Neuronal stem cell (in vitro differentiated cells): Measurements from ENCODE around the gene NEXN.

Experiments used
- DNase-seq: peaks from one replicate; pipeline ENCODE4 v3.0.0-alpha.2; 2013; ENCODE audit warnings: low spot score
- H2AFZ ChIP-seq: one replicate; pipeline ENCODE4 v1.6.1; 2013; ENCODE audit warnings: mild to moderate bottlenecking, low read length, inconsistent platforms
- H2AK5ac ChIP-seq: 2 replicates; pipeline ENCODE4 v1.6.1; 2013; ENCODE audit warnings: low read depth, mild to moderate bottlenecking, inconsistent platforms, low read length, moderate library complexity, mixed read lengths
- H2BK120ac ChIP-seq: 2 replicates; pipeline ENCODE4 v1.6.1; 2013; ENCODE audit warnings: low read depth, mild to moderate bottlenecking, inconsistent platforms, low read length, moderate library complexity, mixed read lengths
- H2BK12ac ChIP-seq: one replicate; pipeline ENCODE4 v1.6.1; 2013; ENCODE audit warnings: low read length, inconsistent platforms
- H2BK15ac ChIP-seq: 2 replicates; pipeline ENCODE4 v1.6.1; 2013; ENCODE audit warnings: mild to moderate bottlenecking, low read length, inconsistent platforms, mixed read lengths
- H2BK5ac ChIP-seq: one replicate; pipeline ENCODE4 v1.6.1; 2013; ENCODE audit warnings: inconsistent platforms, mild to moderate bottlenecking, low read length, moderate library complexity
- H3K14ac ChIP-seq: one replicate; pipeline ENCODE4 v1.6.1; 2013; ENCODE audit warnings: low read length, inconsistent platforms
- H3K18ac ChIP-seq: 2 replicates; pipeline ENCODE4 v1.6.1; 2013; ENCODE audit warnings: low read length, inconsistent platforms
- H3K23ac ChIP-seq: 2 replicates; pipeline ENCODE4 v1.6.1; 2013; ENCODE audit warnings: low read depth, mild to moderate bottlenecking, mixed read lengths, low read length, inconsistent platforms; ENCODE audit not compliant: poor library complexity
- H3K27ac ChIP-seq: replicated peaks from 3 replicates; pipeline ENCODE4 v1.5.1; 2013; ENCODE audit warnings: low read length, inconsistent platforms
- H3K27me3 ChIP-seq, 3 experiments: 2 replicates each; pipeline ENCODE4 v1.6.1; 2013; ENCODE audit warnings: low read length in 3 of 3, mild to moderate bottlenecking in 2 of 3, inconsistent platforms in 1 of 3, low read depth in 1 of 3, mixed read lengths in 1 of 3, moderate library complexity in 1 of 3; ENCODE audit not compliant: control insufficient read depth in 3 of 3, insufficient read depth in 3 of 3
- H3K36me3 ChIP-seq, 2 donors: replicated peaks in 1 of 2; 2 replicates each; pipeline ENCODE4 v1.6.1; 2013; ENCODE audit warnings: low read length in 2 of 2; ENCODE audit not compliant: control insufficient read depth in 2 of 2, insufficient read depth in 2 of 2
- H3K4ac ChIP-seq: 2 replicates; pipeline ENCODE4 v1.6.1; 2013; ENCODE audit warnings: inconsistent platforms, mild to moderate bottlenecking, low read length, moderate library complexity
- H3K4me1 ChIP-seq, 2 donors: 1 replicate in 1 of 2; 2 replicates in 1 of 2; pipeline ENCODE4 v1.6.1; 2013; ENCODE audit warnings: low read length in 2 of 2, low read depth in 1 of 2; ENCODE audit not compliant: control insufficient read depth in 2 of 2, insufficient read depth in 1 of 2
- H3K4me2 ChIP-seq: one replicate; pipeline ENCODE4 v1.6.1; 2013; ENCODE audit warnings: mild to moderate bottlenecking, low read length, inconsistent platforms; ENCODE audit not compliant: insufficient read depth, poor library complexity, severe bottlenecking
- H3K4me3 ChIP-seq, 2 donors: 2 replicates each; pipeline ENCODE4 v1.5.1; 2013; ENCODE audit warnings: low read length in 2 of 2, mild to moderate bottlenecking in 2 of 2, inconsistent platforms in 1 of 2, moderate library complexity in 1 of 2
- H3K79me1 ChIP-seq: one replicate; pipeline ENCODE4 v1.6.1; 2013; ENCODE audit warnings: low read depth, mild to moderate bottlenecking, inconsistent platforms, low read length, moderate library complexity
- H3K9ac ChIP-seq: one replicate; pipeline ENCODE4 v1.6.1; 2013; ENCODE audit warnings: mild to moderate bottlenecking, low read depth, low read length, inconsistent platforms; ENCODE audit not compliant: poor library complexity
- H3K9me3 ChIP-seq, 2 donors: replicated peaks in 1 of 2; 2 replicates each; pipeline versions ENCODE3 to v1.6.1; 2013; ENCODE audit warnings: low read length in 2 of 2, mild to moderate bottlenecking in 2 of 2, inconsistent platforms in 1 of 2, low read depth in 1 of 2, mixed read lengths in 1 of 2, moderate library complexity in 1 of 2; ENCODE audit not compliant: control insufficient read depth in 2 of 2, insufficient read depth in 1 of 2
- H4K8ac ChIP-seq: one replicate; pipeline ENCODE4 v1.6.1; 2013; ENCODE audit warnings: low read depth, mild to moderate bottlenecking, inconsistent platforms, low read length, moderate library complexity
- H4K91ac ChIP-seq: one replicate; pipeline ENCODE4 v1.6.1; 2013; ENCODE audit warnings: low read length, low read depth, mild to moderate bottlenecking, inconsistent platforms; ENCODE audit not compliant: poor library complexity
- WGBS, 2 donors: extraction: QIAGEN DNeasy Blood & Tissue Kit; methylation state at CpG; one replicate each; pipeline ENCODE4 v1.1.7; 2013; ENCODE audit warnings: missing lambda C conversion rate in 2 of 2, mixed read lengths in 1 of 2; ENCODE audit not compliant: insufficient read length in 2 of 2, insufficient replicate concordance in 1 of 2; ENCODE audit errors: extremely low coverage in 2 of 2; 5-methylcytosine and 5-hydroxymethylcytosine counted together

Gene NEXN

DNA sequence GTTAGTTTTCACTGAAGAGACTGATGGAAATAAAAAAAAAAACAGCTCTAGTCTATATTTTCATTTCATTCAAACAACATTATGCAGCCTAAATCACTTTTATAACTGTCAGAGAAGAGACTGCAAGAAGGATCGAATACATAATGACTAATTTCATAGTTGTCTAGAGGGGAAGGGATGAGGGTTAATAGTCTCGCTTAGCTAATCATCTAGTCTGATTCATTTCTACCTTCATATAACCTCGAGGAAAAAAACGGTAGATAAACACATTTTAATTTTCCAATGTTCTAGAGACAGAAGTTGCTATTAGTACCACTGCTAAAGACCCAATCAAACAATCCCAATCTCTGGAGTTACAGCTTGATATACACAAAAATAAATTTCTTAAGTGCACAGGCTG, 87.0 kb downstream of the NEXN start:
- Histone ChIP-seq H2BK15ac (no peak overlapping the region), H4K8ac (no peak overlapping the region), H4K91ac (no peak overlapping the region), H3K36me3 (peaks cover 0 to 74% of the 10 kb centered on the region in 2 donors), H3K14ac (no peak overlapping the region), H3K23ac (no peak overlapping the region), H2AFZ (no peak overlapping the region), H3K27ac (no peak overlapping the region), H3K9me3 (peaks cover 0 to 43% of the 10 kb centered on the region in 2 donors), H2BK12ac (no peak overlapping the region), H2AK5ac (no peak overlapping the region), H3K4ac (no peak overlapping the region), H3K9ac (no peak overlapping the region), H3K4me1 (peaks cover 0 to 3% of the 10 kb centered on the region in 2 donors), H3K18ac (no peak overlapping the region), H2BK120ac (no peak overlapping the region), H3K4me2 (no peak overlapping the region), H3K79me1 (no peaks in the 10 kb centered on the region), H2BK5ac (no peak overlapping the region), H3K27me3 (no peaks in the 10 kb centered on the region), H3K4me3 (no peak overlapping the region)
- DNase-seq, result no peak
- WGBS, 2 donors, result no CpG with 5 or more reads among the region's 4 CpGs

DNA sequence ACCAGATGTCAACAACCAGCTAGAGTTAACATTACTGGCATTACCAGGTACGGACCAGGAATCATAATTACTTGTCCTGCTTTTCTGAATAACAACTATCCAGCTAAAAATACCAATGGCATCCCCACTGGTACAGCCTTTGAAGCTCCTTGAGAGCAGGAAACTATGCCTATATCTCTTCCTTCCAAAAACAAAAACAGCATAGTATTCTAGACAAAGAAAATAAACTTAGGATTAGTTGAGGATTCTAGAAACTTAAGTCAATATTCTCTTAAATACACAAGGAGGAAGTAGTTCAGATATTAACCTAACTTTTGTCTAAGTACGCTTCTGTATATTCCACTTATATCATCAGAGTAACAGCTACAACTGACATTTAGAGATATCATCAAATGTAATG, 87.5 kb downstream of the NEXN start:
- H4K91ac ChIP-seq, result no peak overlapping the region
- no peak overlapping the region for H2BK120ac ChIP-seq
- H3K4me1 ChIP-seq, result peaks cover 0 to 3% of the 10 kb centered on the region in 2 donors
- no peak overlapping the region for H3K9ac ChIP-seq
- no peak overlapping the region for H2BK5ac ChIP-seq
- H4K8ac ChIP-seq, result no peak overlapping the region
- H3K18ac ChIP-seq, result no peak overlapping the region
- H3K4ac ChIP-seq, result no peak overlapping the region
- H2AK5ac ChIP-seq, result no peak overlapping the region
- peaks cover 0 to 42% of the 10 kb centered on the region in 2 donors for H3K9me3 ChIP-seq
- H3K36me3 ChIP-seq, result peaks cover 0 to 72% of the 10 kb centered on the region in 2 donors
- H3K79me1 ChIP-seq, result no peaks in the 10 kb centered on the region
- H2BK12ac ChIP-seq, result no peak overlapping the region
- H3K23ac ChIP-seq, result no peak overlapping the region
- H3K4me3 ChIP-seq, result peak overlapping the region in 1 of 2 donors; percentile 5
- H3K4me2 ChIP-seq, result no peak overlapping the region
- H2AFZ ChIP-seq, result no peak overlapping the region
- no peak for DNase-seq
- H3K27me3 ChIP-seq, result no peaks in the 10 kb centered on the region
- H3K27ac ChIP-seq, result no peak overlapping the region
- H2BK15ac ChIP-seq, result no peak overlapping the region
- no peak overlapping the region for H3K14ac ChIP-seq
- no CpG with 5 or more reads among the region's 2 CpGs for WGBS, 2 donors

DNA sequence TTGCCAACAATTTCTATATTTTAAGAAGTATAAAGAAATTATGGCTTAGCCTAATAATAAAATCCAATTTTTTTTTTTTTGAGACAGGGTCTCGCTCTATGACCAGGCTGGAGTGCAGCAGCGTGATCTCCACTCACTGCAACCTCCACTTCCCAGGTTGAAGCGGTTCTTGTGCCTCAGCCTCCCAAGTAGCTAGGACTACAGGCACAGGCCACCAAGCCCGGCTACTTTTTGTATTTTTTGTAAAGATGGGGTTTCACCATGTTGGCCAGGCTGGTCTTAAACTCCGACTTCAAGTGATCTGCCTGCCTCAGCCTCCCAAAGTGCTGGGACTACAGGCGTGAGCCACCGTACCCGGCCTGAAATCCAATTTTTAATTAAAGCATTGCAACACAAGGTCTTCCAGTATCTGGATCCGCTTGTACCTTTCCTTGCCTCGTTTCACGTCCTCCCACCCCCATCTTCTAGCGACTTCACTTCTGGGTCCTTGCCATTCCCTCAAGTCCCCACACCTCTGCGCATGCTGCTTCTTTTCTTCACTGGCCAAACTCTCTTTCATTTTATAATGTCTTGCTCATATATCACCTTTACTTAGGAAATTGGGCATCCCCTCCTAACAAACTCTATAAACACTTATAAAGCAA, 88.1 kb downstream of the NEXN start:
- no peak overlapping the region for H3K27ac ChIP-seq

DNA sequence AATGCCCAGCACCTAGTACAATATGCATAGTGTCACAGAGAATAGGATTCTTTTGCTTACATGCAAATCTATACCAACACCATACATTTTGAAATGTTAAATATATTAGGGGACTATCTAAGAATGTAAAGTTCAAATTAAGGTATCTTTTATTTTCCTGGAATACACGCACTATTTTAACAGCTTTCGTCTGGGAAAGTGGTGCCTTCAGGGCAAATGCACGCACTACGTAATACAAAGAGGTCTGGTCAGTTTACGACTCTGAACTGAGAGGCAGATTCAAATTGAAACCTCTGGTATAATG, 89.5 kb downstream of the NEXN start:
- Histone ChIP-seq H3K79me1 (no peaks in the 10 kb centered on the region), H4K8ac (no peak overlapping the region), H3K27me3 (no peaks in the 10 kb centered on the region), H4K91ac (no peak overlapping the region), H3K36me3 (peaks cover 0 to 71% of the 10 kb centered on the region in 2 donors), H2BK12ac (no peak overlapping the region), H3K4me1 (peaks cover 3% of the 10 kb centered on the region in 2 donors), H3K27ac (peak overlapping the region; percentile 84), H3K9ac (no peak overlapping the region), H3K9me3 (peaks cover 0 to 37% of the 10 kb centered on the region in 2 donors), H3K18ac (no peak overlapping the region), H3K4ac (no peak overlapping the region), H3K14ac (no peak overlapping the region), H2AFZ (no peak overlapping the region), H3K4me2 (no peak overlapping the region), H2BK15ac (no peak overlapping the region), H2BK5ac (no peak overlapping the region), H3K4me3 (peak overlapping the region; percentile 76 to 97), H2BK120ac (no peak overlapping the region), H3K23ac (no peak overlapping the region), H2AK5ac (no peak overlapping the region)
- DNase-seq, result no peak
- WGBS, 2 donors, result no CpG with 5 or more reads among the region's 5 CpGs

More for the DNA sequence above, 88.1 kb downstream of the NEXN start:
- peak overlapping the region; percentile 44 for H3K4me2 ChIP-seq
- no peak for DNase-seq
- H3K14ac ChIP-seq, result no peak overlapping the region
- no peak overlapping the region for H4K91ac ChIP-seq
- H3K36me3 ChIP-seq, result peaks cover 0 to 72% of the 10 kb centered on the region in 2 donors
- no CpG with 5 or more reads among the region's 13 CpGs for WGBS, 2 donors
- no peak overlapping the region for H2BK15ac ChIP-seq
- no peak overlapping the region for H3K9ac ChIP-seq
- H2BK120ac ChIP-seq, result no peak overlapping the region
- H2BK12ac ChIP-seq, result no peak overlapping the region
- H2BK5ac ChIP-seq, result no peak overlapping the region
- H2AK5ac ChIP-seq, result no peak overlapping the region
- peak overlapping the region; percentile 63 to 76 for H3K4me3 ChIP-seq
- peaks cover 0 to 3% of the 10 kb centered on the region in 2 donors for H3K4me1 ChIP-seq
- H3K79me1 ChIP-seq, result no peaks in the 10 kb centered on the region
- no peak overlapping the region for H3K23ac ChIP-seq
- H2AFZ ChIP-seq, result no peak overlapping the region
- no peak overlapping the region for H3K18ac ChIP-seq
- H3K4ac ChIP-seq, result no peak overlapping the region
- H3K27me3 ChIP-seq, result no peaks in the 10 kb centered on the region
- no peak overlapping the region for H4K8ac ChIP-seq
- H3K9me3 ChIP-seq, result peaks cover 0 to 41% of the 10 kb centered on the region in 2 donors
